LNCAP (cell line): Measurements from ENCODE around the gene PRRC2B.

Experiments used
- CTCF ChIP-seq: fragments of 450-650 bp; IDR thresholded peaks from 2 replicates; pipeline ENCODE4 v1.5.1; 2017; ENCODE audit warnings: mild to moderate bottlenecking

The PRRC2B gene

GRCh38 chr9:131545786-131546335, 152.0 kb downstream of the PRRC2B start:
- no peak for TF ChIP-seq CTCF

- TF ChIP-seq CTCF, result no peak
Measured at GRCh38 chr9:131546336-131547084, 152.6 kb downstream of the PRRC2B start.
